GM23338 (cell line): Measurements from ENCODE around the gene POLR1A. TPM values are rescaled to one million over a fixed set of nuclear protein-coding genes. Genes with fewer than 3 reads are reported as not detected.

ENCODE experiments used
- ATAC-seq: fragments of 200-7000 bp; cut with Tn5 transposase; 3 replicates; pipeline ENCODE4 v1.9.1; 2020
- DNase-seq: peaks from one replicate; pipeline ENCODE4 v3.0.0-alpha.2; 2015; ENCODE audit warnings: low spot score
- H2AFZ ChIP-seq: fragments of 200-600 bp; sonication (generic); 2 replicates; pipeline ENCODE4 v1.8.0; 2016; ENCODE audit warnings: antibody characterized with exemption, mild to moderate bottlenecking, moderate library complexity
- H3F3A ChIP-seq: fragments of 200-600 bp; sonication (generic); replicated peaks from 2 replicates; pipeline ENCODE4 v1.8.0; 2017; ENCODE audit warnings: antibody characterized with exemption, mixed run types, low read depth
- H3K27ac ChIP-seq: fragments of 200-600 bp; sonication (generic); 2 replicates; pipeline ENCODE4 v1.6.1; 2016; ENCODE audit warnings: low read depth
- H3K27me3 ChIP-seq: fragments of 200-600 bp; sonication (generic); 2 replicates; pipeline ENCODE4 v1.8.0; 2016; ENCODE audit warnings: mild to moderate bottlenecking, mixed run types, moderate library complexity; ENCODE audit not compliant: insufficient read depth
- H3K36me3 ChIP-seq: fragments of 200-600 bp; sonication (generic); 2 replicates; pipeline ENCODE4 v1.8.0; 2016; ENCODE audit warnings: mild to moderate bottlenecking; ENCODE audit not compliant: insufficient read depth
- H3K4me1 ChIP-seq: fragments of 200-600 bp; sonication (generic); 2 replicates; pipeline ENCODE4 v1.8.0; 2016; ENCODE audit warnings: mild to moderate bottlenecking, moderate library complexity; ENCODE audit not compliant: insufficient read depth
- H3K4me2 ChIP-seq: fragments of 200-600 bp; sonication (generic); 2 replicates; pipeline ENCODE4 v1.7.1; 2017; ENCODE audit warnings: mixed run types
- H3K4me3 ChIP-seq: fragments of 200-600 bp; sonication (generic); 2 replicates; pipeline ENCODE4 v1.6.1; 2016; ENCODE audit warnings: mixed run types
- H3K79me2 ChIP-seq: fragments of 200-600 bp; sonication (generic); replicated peaks from 2 replicates; pipeline ENCODE4 v1.8.0; 2017; ENCODE audit warnings: mild to moderate bottlenecking; ENCODE audit not compliant: insufficient read depth
- H3K9me2 ChIP-seq: fragments of 200-600 bp; sonication (generic); 2 replicates; pipeline ENCODE4 v1.8.0; 2017; ENCODE audit not compliant: insufficient read depth
- H4K20me1 ChIP-seq: fragments of 200-600 bp; sonication (generic); replicated peaks from 2 replicates; pipeline ENCODE4 v1.8.0; 2017; ENCODE audit warnings: mild to moderate bottlenecking; ENCODE audit not compliant: insufficient read depth
- H3K27ac Mint-ChIP-seq: 2 replicates; pipeline ENCODE4 v1.8.0; 2020; ENCODE audit warnings: inconsistent platforms, mild to moderate bottlenecking, moderate library complexity, mixed read lengths
- H3K27me3 Mint-ChIP-seq: 3 replicates; pipeline ENCODE4 v1.8.0; 2022; ENCODE audit warnings: low read depth, mild to moderate bottlenecking, moderate library complexity, mixed read lengths, inconsistent platforms; ENCODE audit not compliant: insufficient read depth, poor library complexity
- H3K36me3 Mint-ChIP-seq: 3 replicates; pipeline ENCODE4 v1.8.0; 2021; ENCODE audit warnings: low read depth, mild to moderate bottlenecking, inconsistent platforms, moderate library complexity, mixed read lengths
- H3K4me1 Mint-ChIP-seq: 3 replicates; pipeline ENCODE4 v1.8.0; 2020; ENCODE audit warnings: mild to moderate bottlenecking, inconsistent platforms, mixed read lengths
- H3K4me3 Mint-ChIP-seq: 3 replicates; pipeline ENCODE4 v1.8.0; 2021; ENCODE audit warnings: moderate library complexity, mild to moderate bottlenecking, inconsistent platforms, mixed read lengths
- H3K9me3 Mint-ChIP-seq: 3 replicates; pipeline ENCODE4 v1.8.0; 2020; ENCODE audit warnings: moderate library complexity, mild to moderate bottlenecking, inconsistent platforms, mixed read lengths
- CREB1 ChIP-seq: fragments of 250-450 bp; sonication (Bioruptor Pico); IDR thresholded peaks from 2 replicates; pipeline ENCODE4 v1.5.0; 2020; ENCODE audit warnings: low read depth, mild to moderate bottlenecking, moderate library complexity
- CTCF ChIP-seq, 2 experiments: fragments of 200-600 bp in 1 of 2; sonication (generic) in 1 of 2; conservative IDR thresholded peaks; 2 replicates each; pipeline versions ENCODE4 v1.5.1 to v1.6.1; 2016 to 2017; ENCODE audit warnings: antibody characterized with exemption in 2 of 2, low read depth in 2 of 2, mild to moderate bottlenecking in 2 of 2, moderate library complexity in 1 of 2
- ETS1 ChIP-seq: IDR thresholded peaks from 2 replicates; pipeline ENCODE4 v1.6.1; 2016; ENCODE audit warnings: antibody characterized with exemption
- EZH2 ChIP-seq: fragments of 200-600 bp; sonication (generic); IDR thresholded peaks from one replicate; pipeline ENCODE4 v1.8.0; 2017; ENCODE audit warnings: antibody characterized with exemption, mild to moderate bottlenecking, low read depth; ENCODE audit not compliant: unreplicated experiment
- EZH2phosphoT487 ChIP-seq: fragments of 200-600 bp; sonication (generic); IDR thresholded peaks from one replicate; pipeline ENCODE4 v1.8.1; 2018; ENCODE audit warnings: antibody characterized with exemption; ENCODE audit not compliant: unreplicated experiment
- JUNB ChIP-seq: IDR thresholded peaks from one replicate; pipeline ENCODE4 v1.6.1; 2016; ENCODE audit warnings: antibody characterized with exemption; ENCODE audit not compliant: unreplicated experiment
- NANOG ChIP-seq: IDR thresholded peaks from 2 replicates; pipeline ENCODE4 v1.6.1; 2016; ENCODE audit warnings: antibody characterized with exemption, borderline replicate concordance
- POLR2AphosphoS5 ChIP-seq: IDR thresholded peaks from 2 replicates; pipeline ENCODE4 v1.6.1; 2016; ENCODE audit warnings: antibody characterized with exemption, low read depth
- REST ChIP-seq: IDR thresholded peaks from one replicate; pipeline ENCODE4 v1.6.1; 2018; ENCODE audit warnings: antibody characterized with exemption; ENCODE audit not compliant: unreplicated experiment
- STAT1 ChIP-seq: IDR thresholded peaks from one replicate; pipeline ENCODE4 v1.6.1; 2016; ENCODE audit warnings: antibody characterized with exemption; ENCODE audit not compliant: unreplicated experiment
- ZNF114 ChIP-seq: fragments of 250-450 bp; sonication (Bioruptor Pico); IDR thresholded peaks from 2 replicates; pipeline ENCODE4 v1.5.0; 2020; ENCODE audit warnings: mild to moderate bottlenecking, moderate library complexity
- ZNF331 ChIP-seq: fragments of 250-450 bp; sonication (Bioruptor Pico); IDR thresholded peaks from 2 replicates; pipeline ENCODE4 v1.5.0; 2020; ENCODE audit warnings: low read depth, mild to moderate bottlenecking, moderate library complexity
- ZNF462 ChIP-seq: fragments of 250-450 bp; sonication (Bioruptor Pico); IDR thresholded peaks from 2 replicates; pipeline ENCODE4 v1.5.0; 2020; ENCODE audit warnings: mild to moderate bottlenecking, moderate library complexity
- polyA plus RNA-seq: library from polyadenylated mRNA; unstranded; fragments of >200 nt; fragmentation: Nextera tagmentation; extraction: Ambion mirVana; gene quantifications from 2 replicates; pipeline ENCODE4 v1.2.1, GENCODE V29; 2016
- total RNA-seq: library from RNA; depleted of rRNA; stranded (reverse); fragments of >200 nt; shearing (Covaris generic); gene quantifications from 2 replicates; pipeline ENCODE4 v1.2.3, GENCODE V29; 2014

POLR1A gene
- total and polyA plus RNA-seq, 2 experiments from 2014 or later, result 13.8 to 43.2 TPM

- H3K27ac ChIP-seq, result no peak overlapping the region
- H3K79me2 ChIP-seq, result no peaks in the 10 kb centered on the region
- ATAC-seq, result peak; percentile 21; the same call in 2 of the 3 replicates
- peak; percentile 21 for DNase-seq
- H3K27ac Mint-ChIP-seq, result no peak overlapping the region
- no peak overlapping the region for H3K4me3 ChIP-seq
- no peak for TF ChIP-seq ETS1
- no peak for TF ChIP-seq CTCF (conservative IDR thresholded peaks at IDR 0.05; ENCODE audit: low read depth in 2 of 2)
- no peak for TF ChIP-seq EZH2phosphoT487
- TF ChIP-seq CREB1 (CRISPR knock-in tag), result no peak
- TF ChIP-seq ZNF462, result no peak
- no peak for TF ChIP-seq STAT1
- TF ChIP-seq ZNF114 (CRISPR knock-in tag), result no peak
- TF ChIP-seq ZNF331 (CRISPR knock-in tag), result no peak
- no peak for TF ChIP-seq POLR2AphosphoS5
- no peak for TF ChIP-seq EZH2
- no peak for TF ChIP-seq NANOG
- no peak for TF ChIP-seq JUNB
- TF ChIP-seq REST, result no peak
- H3K36me3 Mint-ChIP-seq, result peaks cover 59% of the 10 kb centered on the region
- no peaks in the 10 kb centered on the region for H3K9me3 Mint-ChIP-seq
- H3K36me3 ChIP-seq, result peaks cover 14% of the 10 kb centered on the region
- no peak overlapping the region for H3K4me3 Mint-ChIP-seq
- H3F3A ChIP-seq, result no peaks in the 10 kb centered on the region
- H3K4me1 ChIP-seq, result no peaks in the 10 kb centered on the region
- no peaks in the 10 kb centered on the region for H3K9me2 ChIP-seq
- no peaks in the 10 kb centered on the region for H3K4me1 Mint-ChIP-seq
- no peak overlapping the region for H3K4me2 ChIP-seq
- H4K20me1 ChIP-seq, result no peaks in the 10 kb centered on the region; the same call in 1 of the 2 replicates
- no peaks in the 10 kb centered on the region for H3K27me3 ChIP-seq
- peaks cover 8% of the 10 kb centered on the region for H3K27me3 Mint-ChIP-seq
- no peak overlapping the region for H2AFZ ChIP-seq
These were observed 80.4 kb downstream of the POLR1A start for GRCh38 chr2:86025229-86025820.
